Keratinocyte (primary cell): ENCODE results near the gene KLHL25.

ENCODE experiments used
- EZH2 ChIP-seq: IDR thresholded peaks from one replicate; pipeline ENCODE4 v1.6.1; 2012; ENCODE audit warnings: inconsistent platforms, mild to moderate bottlenecking, low read length, moderate library complexity
- TF ChIP-seq, protein P1 (sequence below), 3 experiments: IDR thresholded peaks in 1 of 3; conservative IDR thresholded peaks in 1 of 3; optimal IDR thresholded peaks in 1 of 3; 2 replicates in 2 of 3; 3 replicates in 1 of 3; pipeline versions ENCODE3 to v1.5.1; 2011; ENCODE audit warnings: low read length in 3 of 3, mild to moderate bottlenecking in 3 of 3, moderate library complexity in 2 of 3, control low read depth in 1 of 3, inconsistent platforms in 1 of 3; ENCODE audit not compliant: insufficient read depth in 2 of 3; ENCODE audit errors: extremely low read depth in 1 of 3

DNA sequence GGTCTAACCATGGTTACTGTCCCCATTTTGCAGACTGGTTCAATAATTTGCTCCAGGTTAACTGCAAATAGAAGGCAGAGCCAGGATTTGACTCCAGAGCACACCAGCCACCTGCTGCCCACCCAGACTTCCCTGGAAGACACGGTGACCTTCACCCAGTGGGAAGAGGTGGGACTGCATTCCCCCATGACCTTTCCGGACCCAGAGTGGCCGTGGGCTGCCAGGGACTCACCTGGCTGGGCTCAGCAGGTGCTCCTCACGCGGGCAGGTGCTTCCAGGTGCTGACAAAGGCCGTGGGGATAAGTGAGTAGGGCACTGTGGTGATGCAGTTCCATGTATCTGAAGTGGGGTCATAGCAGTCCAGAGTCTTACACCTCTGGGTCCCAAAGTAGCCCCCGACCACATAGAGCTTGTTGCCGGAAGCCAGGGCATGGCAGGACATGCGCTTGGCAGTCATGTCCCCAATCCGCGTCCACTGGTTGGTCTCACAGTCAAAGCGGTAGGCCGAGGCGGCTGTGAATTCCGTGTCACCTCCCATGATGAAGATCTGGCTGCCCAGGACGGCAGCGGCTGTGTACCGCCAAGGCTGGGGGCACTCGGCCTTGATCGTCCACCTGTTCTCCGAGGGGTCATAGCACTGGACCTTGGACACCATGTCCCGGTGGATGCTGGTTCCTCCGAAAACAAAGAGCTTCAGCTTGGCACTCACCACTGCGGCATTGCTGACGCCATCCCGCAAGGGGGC lies 26.8 kb downstream of the KLHL25 start:
- TF ChIP-seq, protein P1, sequence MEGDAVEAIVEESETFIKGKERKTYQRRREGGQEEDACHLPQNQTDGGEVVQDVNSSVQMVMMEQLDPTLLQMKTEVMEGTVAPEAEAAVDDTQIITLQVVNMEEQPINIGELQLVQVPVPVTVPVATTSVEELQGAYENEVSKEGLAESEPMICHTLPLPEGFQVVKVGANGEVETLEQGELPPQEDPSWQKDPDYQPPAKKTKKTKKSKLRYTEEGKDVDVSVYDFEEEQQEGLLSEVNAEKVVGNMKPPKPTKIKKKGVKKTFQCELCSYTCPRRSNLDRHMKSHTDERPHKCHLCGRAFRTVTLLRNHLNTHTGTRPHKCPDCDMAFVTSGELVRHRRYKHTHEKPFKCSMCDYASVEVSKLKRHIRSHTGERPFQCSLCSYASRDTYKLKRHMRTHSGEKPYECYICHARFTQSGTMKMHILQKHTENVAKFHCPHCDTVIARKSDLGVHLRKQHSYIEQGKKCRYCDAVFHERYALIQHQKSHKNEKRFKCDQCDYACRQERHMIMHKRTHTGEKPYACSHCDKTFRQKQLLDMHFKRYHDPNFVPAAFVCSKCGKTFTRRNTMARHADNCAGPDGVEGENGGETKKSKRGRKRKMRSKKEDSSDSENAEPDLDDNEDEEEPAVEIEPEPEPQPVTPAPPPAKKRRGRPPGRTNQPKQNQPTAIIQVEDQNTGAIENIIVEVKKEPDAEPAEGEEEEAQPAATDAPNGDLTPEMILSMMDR (optimal IDR thresholded peaks at IDR 0.05 in 1 of 3, IDR thresholded peaks at IDR 0.05 in 1 of 3, conservative IDR thresholded peaks at IDR 0.05 in 1 of 3; ENCODE audit: extremely low read depth in 1 of 3, insufficient read depth in 2 of 3, low read length in 3 of 3), result no peak
- no peak for TF ChIP-seq EZH2
